Stimulated activated CD8-positive, alpha-beta memory T cell treated with anti-CD3 and anti-CD28 coated beads, Interleukin-12 subunit alpha, Interleukin-12 subunit beta, amount 100 ng/mL, for 1 hour (primary cell): ENCODE measurements around the gene ZC3H18.
A peak's percentile ranks its signal among the peaks of the same experiment; 100 is the strongest.

ENCODE experiments used
- DNase-seq: peaks from one replicate; pipeline ENCODE4 v3.0.0-alpha.2; 2020; ENCODE audit warnings: low read depth

Gene ZC3H18

GRCh38 chr16:88639231-88640038 is 69.2 kb downstream of the ZC3H18 start:
- DNase-seq = no peak

GRCh38 chr16:88640039-88640495 is 69.9 kb downstream of the ZC3H18 start:
- DNase-seq = no peak

- DNase-seq = no peak
These were observed 70.5 kb downstream of the ZC3H18 start for GRCh38 chr16:88640498-88641247.

GRCh38 chr16:88642881-88643643 is 72.9 kb downstream of the ZC3H18 start:
- DNase-seq = no peak

GRCh38 chr16:88643644-88643932 is 73.4 kb downstream of the ZC3H18 start:
- no peak for DNase-seq

GRCh38 chr16:88645455-88645854 is 75.3 kb downstream of the ZC3H18 start:
- no peak for DNase-seq

GRCh38 chr16:88645941-88646340 is 75.7 kb downstream of the ZC3H18 start:
- DNase-seq = no peak

- no peak for DNase-seq
These were observed 76.3 kb downstream of the ZC3H18 start for GRCh38 chr16:88646345-88647034.

GRCh38 chr16:88647178-88648070 is 77.2 kb downstream of the ZC3H18 start:
- DNase-seq = no peak

- no peak for DNase-seq
These were observed 79.2 kb downstream of the ZC3H18 start for GRCh38 chr16:88649195-88649923.

GRCh38 chr16:88649924-88650748 is 79.9 kb downstream of the ZC3H18 start:
- DNase-seq = no peak

- DNase-seq = peak; percentile 66
These were observed 80.6 kb downstream of the ZC3H18 start, which contains the start of gene CYBA for GRCh38 chr16:88650749-88651275. TSS of gene CYBA (minus strand) at chr16:88651053. CDS start at chr16:88651013, 40 bp downstream.

- peak; percentile 39 for DNase-seq
These were observed 81.2 kb downstream of the ZC3H18 start for GRCh38 chr16:88651276-88651988.

- no peak for DNase-seq
These were observed 82.0 kb downstream of the ZC3H18 start for GRCh38 chr16:88651989-88652761.

- DNase-seq = no peak
These were observed 82.5 kb downstream of the ZC3H18 start for GRCh38 chr16:88652762-88653063.

GRCh38 chr16:88653101-88653500 is 82.9 kb downstream of the ZC3H18 start:
- no peak for DNase-seq

- no peak for DNase-seq
These were observed 83.6 kb downstream of the ZC3H18 start for GRCh38 chr16:88653596-88654362.
